HepG2 (cell line): Measurements from ENCODE around the gene TRAF4. TPM values are rescaled to one million over a fixed set of nuclear protein-coding genes. Genes with fewer than 3 reads are reported as not detected.

ENCODE experiments used
- ATF7 ChIP-seq, 2 experiments: fragments of 450-650 bp in 1 of 2; sonication (generic) in 1 of 2; formaldehyde crosslinking in 1 of 2; IDR thresholded peaks; 2 replicates each; pipeline versions ENCODE4 v1.4.0 to v1.6.1; 2016 to 2020; ENCODE audit warnings: antibody characterized with exemption in 1 of 2, mild to moderate bottlenecking in 1 of 2, missing genetic modification reagents in 1 of 2
- BCL6 ChIP-seq: IDR thresholded peaks from 2 replicates; pipeline ENCODE4 v1.6.1; 2016; ENCODE audit warnings: missing genetic modification reagents, missing compliant biosample characterization
- FOXK1 ChIP-seq: sonication (generic); formaldehyde crosslinking; IDR thresholded peaks from 2 replicates; pipeline ENCODE4 v1.4.0; 2020; ENCODE audit warnings: low read depth, missing genetic modification reagents, borderline replicate concordance
- ISX ChIP-seq: sonication (generic); formaldehyde crosslinking; conservative IDR thresholded peaks from 2 replicates; pipeline ENCODE4 v1.5.0; 2020; ENCODE audit warnings: missing genetic modification reagents
- KDM2A ChIP-seq: sonication (generic); formaldehyde crosslinking; IDR thresholded peaks from 2 replicates; pipeline ENCODE4 v1.4.0; 2020; ENCODE audit warnings: low read depth, missing genetic modification reagents, borderline replicate concordance
- NKX3-1 ChIP-seq: sonication (generic); formaldehyde crosslinking; IDR thresholded peaks from 2 replicates; pipeline ENCODE4 v1.5.0; 2020; ENCODE audit warnings: missing genetic modification reagents
- SATB2 ChIP-seq: sonication (generic); formaldehyde crosslinking; IDR thresholded peaks from 2 replicates; pipeline ENCODE4 v1.5.0; 2020; ENCODE audit warnings: missing genetic modification reagents
- SOX13 ChIP-seq, 3 experiments: fragments of 450-650 bp in 1 of 3; sonication (generic) in 1 of 3; formaldehyde crosslinking in 1 of 3; IDR thresholded peaks in 2 of 3; conservative IDR thresholded peaks in 1 of 3; 2 replicates each; pipeline versions ENCODE4 v1.5.0 to v1.6.1; 2016 to 2020; ENCODE audit warnings: antibody characterized with exemption in 1 of 3, mild to moderate bottlenecking in 1 of 3, missing compliant biosample characterization in 1 of 3, missing genetic modification reagents in 1 of 3, moderate library complexity in 1 of 3
- ZNF138 ChIP-seq: sonication (generic); formaldehyde crosslinking; IDR thresholded peaks from 2 replicates; pipeline ENCODE4 v1.5.0; 2020; ENCODE audit warnings: mild to moderate bottlenecking, low read depth, missing genetic modification reagents
- ZNF317 ChIP-seq: sonication (generic); formaldehyde crosslinking; IDR thresholded peaks from 2 replicates; pipeline ENCODE4 v1.5.0; 2020; ENCODE audit warnings: mild to moderate bottlenecking, missing genetic modification reagents
- ZNF350 ChIP-seq: sonication (generic); formaldehyde crosslinking; IDR thresholded peaks from 2 replicates; pipeline ENCODE4 v1.4.0; 2020; ENCODE audit warnings: mild to moderate bottlenecking, low read depth, missing genetic modification reagents, borderline replicate concordance
- ZNF484 ChIP-seq: sonication (generic); formaldehyde crosslinking; IDR thresholded peaks from 2 replicates; pipeline ENCODE4 v1.5.1; 2020; ENCODE audit warnings: mild to moderate bottlenecking, low read depth, missing genetic modification reagents, borderline replicate concordance
- ZNF605 ChIP-seq: sonication (generic); formaldehyde crosslinking; IDR thresholded peaks from 2 replicates; pipeline ENCODE4 v1.8.0; 2022; ENCODE audit warnings: mild to moderate bottlenecking, missing genetic modification reagents
- ZNF607 ChIP-seq: sonication (generic); formaldehyde crosslinking; IDR thresholded peaks from 2 replicates; pipeline ENCODE4 v1.5.1; 2020; ENCODE audit warnings: missing genetic modification reagents, mild to moderate bottlenecking, borderline replicate concordance
- ZNF678 ChIP-seq: sonication (generic); formaldehyde crosslinking; IDR thresholded peaks from 2 replicates; pipeline ENCODE4 v1.4.0; 2020; ENCODE audit warnings: mild to moderate bottlenecking, missing genetic modification reagents
- ZNF841 ChIP-seq: sonication (generic); formaldehyde crosslinking; IDR thresholded peaks from 2 replicates; pipeline ENCODE4 v1.8.1; 2023; ENCODE audit warnings: missing genetic modification reagents, borderline replicate concordance
- ZNF850 ChIP-seq: sonication (generic); formaldehyde crosslinking; conservative IDR thresholded peaks from 2 replicates; pipeline ENCODE4 v1.9.0; 2021; ENCODE audit warnings: mild to moderate bottlenecking, missing genetic modification reagents
- polyA plus RNA-seq, 8 experiments: library from polyadenylated mRNA; depleted of rRNA in 3 of 8; stranded (reverse) in 7 of 8; unstranded in 1 of 8; fragments of >200 nt; fragmentation: Illumina TruSeq in 4 of 8; extraction: Trizol in 4 of 8; gene quantifications; 2 replicates each; pipeline versions ENCODE4 v1.2.1 to v1.2.3, GENCODE V29; 2011 to 2016; ENCODE audit warnings: low read depth in 4 of 8, missing spikeins in 1 of 8, mixed read lengths in 1 of 8; ENCODE audit not compliant: insufficient read depth in 1 of 8
- total RNA-seq, 5 experiments: library from RNA; depleted of rRNA; stranded (reverse); fragments of >200 nt; fragmentation: Illumina TruSeq; extraction: Trizol; gene quantifications; 2 replicates each; pipeline ENCODE4 v1.2.3, GENCODE V29; 2016; ENCODE audit warnings: low read depth in 1 of 5
- TF ChIP-seq, protein P1 (sequence below): sonication (generic); formaldehyde crosslinking; IDR thresholded peaks from 2 replicates; pipeline ENCODE4 v1.8.0; 2022; ENCODE audit warnings: missing genetic modification reagents, mild to moderate bottlenecking, inconsistent platforms, borderline replicate concordance
- TF ChIP-seq, protein P2 (sequence below): sonication (generic); formaldehyde crosslinking; IDR thresholded peaks from 2 replicates; pipeline ENCODE4 v1.4.0; 2020; ENCODE audit warnings: mild to moderate bottlenecking, missing genetic modification reagents

Gene TRAF4
- total and polyA plus RNA-seq, 2 of the 13 experiments (the other 11 are each of a cell fraction or from before 2014, with no cell fraction given): 86.0 to 89.9 TPM

DNA sequence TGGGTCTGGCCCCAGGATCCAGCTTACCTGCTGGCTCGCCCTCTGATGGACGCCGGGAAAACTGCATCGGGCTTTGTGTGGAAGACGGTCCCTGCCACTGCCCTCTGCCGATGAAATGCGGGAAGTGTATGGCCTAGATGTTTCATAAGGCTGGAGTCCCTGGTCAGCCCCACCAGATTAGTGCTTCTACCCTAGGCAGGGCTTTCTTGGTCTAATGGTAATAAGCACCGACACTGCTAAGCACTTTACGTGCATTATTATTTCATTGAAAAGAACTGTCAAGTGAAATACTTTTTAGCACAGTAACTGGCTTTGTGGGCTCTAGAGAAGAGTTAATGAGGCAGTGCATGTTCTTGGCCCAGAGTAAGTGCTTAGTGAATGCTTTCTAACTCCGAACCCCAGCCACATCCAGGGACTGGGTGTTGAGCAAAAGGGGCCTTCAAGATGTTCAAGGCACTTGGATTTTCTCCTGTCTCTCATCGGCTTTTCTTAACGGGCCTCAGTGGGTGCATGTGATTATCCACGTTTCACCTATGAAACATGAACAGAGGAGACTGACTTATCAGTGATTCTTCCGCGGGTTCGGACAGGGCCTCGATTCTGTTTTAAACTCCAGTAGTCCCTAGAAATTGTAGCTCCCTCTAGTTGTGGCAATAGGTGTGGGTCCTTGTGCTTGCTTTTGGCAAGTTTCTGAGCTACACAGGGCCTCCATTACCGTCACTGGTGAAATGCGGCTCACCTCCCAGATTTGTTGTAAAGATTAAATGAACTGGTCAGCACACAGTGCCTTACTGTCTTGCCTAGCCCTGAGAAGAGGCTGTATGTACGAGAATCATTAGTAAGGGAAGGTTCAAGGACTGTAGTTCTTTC, 6.6 kb downstream of the TRAF4 start (continued):
- TF ChIP-seq, protein P1, sequence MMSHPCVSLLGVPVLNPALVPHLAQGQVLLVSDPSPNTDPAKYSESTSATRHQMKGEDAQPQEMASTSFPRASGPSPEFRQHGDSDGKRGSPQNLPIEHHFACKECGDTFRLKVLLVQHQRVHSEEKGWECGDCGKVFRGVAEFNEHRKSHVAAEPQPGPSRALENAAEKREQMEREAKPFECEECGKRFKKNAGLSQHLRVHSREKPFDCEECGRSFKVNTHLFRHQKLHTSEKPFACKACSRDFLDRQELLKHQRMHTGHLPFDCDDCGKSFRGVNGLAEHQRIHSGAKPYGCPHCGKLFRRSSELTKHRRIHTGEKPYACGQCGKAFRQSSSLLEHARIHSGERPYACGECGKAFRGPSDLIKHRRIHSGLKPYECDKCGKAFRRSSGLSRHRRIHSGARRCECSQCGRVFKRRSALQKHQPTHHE (CRISPR knock-in tag): no peak
- peak; percentile 94 for TF ChIP-seq KDM2A (CRISPR knock-in tag)
- TF ChIP-seq ZNF678 (CRISPR knock-in tag): no peak
- TF ChIP-seq ZNF484 (CRISPR knock-in tag): no peak
- TF ChIP-seq NKX3-1 (CRISPR knock-in tag): no peak
- peak; percentile 54; the same call in 1 of the 2 replicates for TF ChIP-seq ZNF350 (CRISPR knock-in tag)
- TF ChIP-seq ATF7 (IDR thresholded peaks at IDR 0.05): no peak
- TF ChIP-seq ATF7 (CRISPR knock-in tag; IDR thresholded peaks at IDR 0.05): no peak
- TF ChIP-seq FOXK1 (CRISPR knock-in tag): no peak
- TF ChIP-seq ZNF841 (CRISPR knock-in tag): no peak
- TF ChIP-seq ZNF605 (CRISPR knock-in tag): peak; percentile 39; the same call in 1 of the 2 replicates
- TF ChIP-seq ZNF317 (CRISPR knock-in tag): no peak
- no peak for TF ChIP-seq ISX (CRISPR knock-in tag)
- TF ChIP-seq SATB2: no peak
- TF ChIP-seq, protein P2, sequence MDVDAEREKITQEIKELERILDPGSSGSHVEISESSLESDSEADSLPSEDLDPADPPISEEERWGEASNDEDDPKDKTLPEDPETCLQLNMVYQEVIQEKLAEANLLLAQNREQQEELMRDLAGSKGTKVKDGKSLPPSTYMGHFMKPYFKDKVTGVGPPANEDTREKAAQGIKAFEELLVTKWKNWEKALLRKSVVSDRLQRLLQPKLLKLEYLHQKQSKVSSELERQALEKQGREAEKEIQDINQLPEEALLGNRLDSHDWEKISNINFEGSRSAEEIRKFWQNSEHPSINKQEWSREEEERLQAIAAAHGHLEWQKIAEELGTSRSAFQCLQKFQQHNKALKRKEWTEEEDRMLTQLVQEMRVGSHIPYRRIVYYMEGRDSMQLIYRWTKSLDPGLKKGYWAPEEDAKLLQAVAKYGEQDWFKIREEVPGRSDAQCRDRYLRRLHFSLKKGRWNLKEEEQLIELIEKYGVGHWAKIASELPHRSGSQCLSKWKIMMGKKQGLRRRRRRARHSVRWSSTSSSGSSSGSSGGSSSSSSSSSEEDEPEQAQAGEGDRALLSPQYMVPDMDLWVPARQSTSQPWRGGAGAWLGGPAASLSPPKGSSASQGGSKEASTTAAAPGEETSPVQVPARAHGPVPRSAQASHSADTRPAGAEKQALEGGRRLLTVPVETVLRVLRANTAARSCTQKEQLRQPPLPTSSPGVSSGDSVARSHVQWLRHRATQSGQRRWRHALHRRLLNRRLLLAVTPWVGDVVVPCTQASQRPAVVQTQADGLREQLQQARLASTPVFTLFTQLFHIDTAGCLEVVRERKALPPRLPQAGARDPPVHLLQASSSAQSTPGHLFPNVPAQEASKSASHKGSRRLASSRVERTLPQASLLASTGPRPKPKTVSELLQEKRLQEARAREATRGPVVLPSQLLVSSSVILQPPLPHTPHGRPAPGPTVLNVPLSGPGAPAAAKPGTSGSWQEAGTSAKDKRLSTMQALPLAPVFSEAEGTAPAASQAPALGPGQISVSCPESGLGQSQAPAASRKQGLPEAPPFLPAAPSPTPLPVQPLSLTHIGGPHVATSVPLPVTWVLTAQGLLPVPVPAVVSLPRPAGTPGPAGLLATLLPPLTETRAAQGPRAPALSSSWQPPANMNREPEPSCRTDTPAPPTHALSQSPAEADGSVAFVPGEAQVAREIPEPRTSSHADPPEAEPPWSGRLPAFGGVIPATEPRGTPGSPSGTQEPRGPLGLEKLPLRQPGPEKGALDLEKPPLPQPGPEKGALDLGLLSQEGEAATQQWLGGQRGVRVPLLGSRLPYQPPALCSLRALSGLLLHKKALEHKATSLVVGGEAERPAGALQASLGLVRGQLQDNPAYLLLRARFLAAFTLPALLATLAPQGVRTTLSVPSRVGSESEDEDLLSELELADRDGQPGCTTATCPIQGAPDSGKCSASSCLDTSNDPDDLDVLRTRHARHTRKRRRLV (CRISPR knock-in tag): 0 out of 2 replicates have a peak, but pooled peaks have one; percentile 32
- TF ChIP-seq SOX13 (IDR thresholded peaks at IDR 0.05): no peak
- TF ChIP-seq SOX13 (CRISPR knock-in tag; conservative IDR thresholded peaks at IDR 0.05 in 1 of 2, IDR thresholded peaks at IDR 0.05 in 1 of 2): peak in 1 of 2 experiments; percentile 25; a peak in 1 of 4 replicates
- TF ChIP-seq ZNF607 (CRISPR knock-in tag): no peak
- TF ChIP-seq ZNF138 (CRISPR knock-in tag): no peak
- TF ChIP-seq ZNF850 (CRISPR knock-in tag): no peak
- TF ChIP-seq BCL6 (CRISPR knock-in tag): peak; percentile 43; the same call in 1 of the 2 replicates
